ENCODE measurements around the gene FABP3.

DNA sequence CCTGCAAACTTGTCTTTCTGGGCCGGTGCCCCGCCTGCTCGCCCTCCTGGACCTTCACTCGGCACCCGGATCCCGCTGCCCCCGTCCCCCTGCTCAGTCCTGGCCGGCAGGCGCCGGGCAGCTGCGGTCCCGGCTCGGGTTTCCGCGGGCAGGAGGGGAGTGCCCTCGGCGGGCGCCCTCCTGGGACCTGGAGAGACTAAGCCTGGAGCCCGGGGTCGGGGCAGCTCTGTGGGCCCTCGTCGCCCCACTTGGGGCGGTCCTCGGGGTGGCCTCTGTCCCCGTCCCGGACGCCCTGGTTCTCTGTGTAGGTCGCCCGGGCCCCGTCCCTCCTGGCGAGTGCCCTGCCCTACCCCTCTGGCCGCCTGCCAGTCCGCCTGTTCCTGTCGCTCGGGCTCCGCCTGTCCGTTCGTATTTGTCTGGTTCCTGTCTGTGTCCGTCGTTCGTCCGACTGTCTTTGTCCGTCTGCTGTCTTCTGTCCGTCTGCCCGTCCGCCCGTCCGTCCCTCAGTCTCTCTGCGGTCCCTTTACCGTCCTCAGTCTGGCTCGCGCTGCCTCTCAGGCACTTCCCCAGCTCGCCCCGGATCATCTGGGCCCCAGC, 40.6 kb upstream of the FABP3 start:
- no peak for TF ChIP-seq POLR2A (IDR thresholded peaks at IDR 0.05)
- TF ChIP-seq, protein P1, sequence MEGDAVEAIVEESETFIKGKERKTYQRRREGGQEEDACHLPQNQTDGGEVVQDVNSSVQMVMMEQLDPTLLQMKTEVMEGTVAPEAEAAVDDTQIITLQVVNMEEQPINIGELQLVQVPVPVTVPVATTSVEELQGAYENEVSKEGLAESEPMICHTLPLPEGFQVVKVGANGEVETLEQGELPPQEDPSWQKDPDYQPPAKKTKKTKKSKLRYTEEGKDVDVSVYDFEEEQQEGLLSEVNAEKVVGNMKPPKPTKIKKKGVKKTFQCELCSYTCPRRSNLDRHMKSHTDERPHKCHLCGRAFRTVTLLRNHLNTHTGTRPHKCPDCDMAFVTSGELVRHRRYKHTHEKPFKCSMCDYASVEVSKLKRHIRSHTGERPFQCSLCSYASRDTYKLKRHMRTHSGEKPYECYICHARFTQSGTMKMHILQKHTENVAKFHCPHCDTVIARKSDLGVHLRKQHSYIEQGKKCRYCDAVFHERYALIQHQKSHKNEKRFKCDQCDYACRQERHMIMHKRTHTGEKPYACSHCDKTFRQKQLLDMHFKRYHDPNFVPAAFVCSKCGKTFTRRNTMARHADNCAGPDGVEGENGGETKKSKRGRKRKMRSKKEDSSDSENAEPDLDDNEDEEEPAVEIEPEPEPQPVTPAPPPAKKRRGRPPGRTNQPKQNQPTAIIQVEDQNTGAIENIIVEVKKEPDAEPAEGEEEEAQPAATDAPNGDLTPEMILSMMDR (IDR thresholded peaks at IDR 0.05): no peak

All from lower leg skin (tissue), 3 donors.